Dedifferentiated amniotic fluid mesenchymal stem cell (primary cell): ENCODE data around the gene ASPN.

Experiments used
- DNase-seq: peaks from one replicate; pipeline ENCODE4 v3.0.0-alpha.2; 2016; ENCODE audit errors: extremely low spot score

ASPN gene

GRCh38 chr9:92468206-92468605, 14.1 kb downstream of the ASPN start:
- DNase-seq = no peak

- no peak for DNase-seq
These were observed 14.8 kb downstream of the ASPN start for GRCh38 chr9:92467511-92467910.

GRCh38 chr9:92467041-92467440, 15.3 kb downstream of the ASPN start:
- DNase-seq = no peak

- peak; percentile 75 for DNase-seq
These were observed 18.3 kb downstream of the ASPN start for GRCh38 chr9:92463984-92464383.

DNA sequence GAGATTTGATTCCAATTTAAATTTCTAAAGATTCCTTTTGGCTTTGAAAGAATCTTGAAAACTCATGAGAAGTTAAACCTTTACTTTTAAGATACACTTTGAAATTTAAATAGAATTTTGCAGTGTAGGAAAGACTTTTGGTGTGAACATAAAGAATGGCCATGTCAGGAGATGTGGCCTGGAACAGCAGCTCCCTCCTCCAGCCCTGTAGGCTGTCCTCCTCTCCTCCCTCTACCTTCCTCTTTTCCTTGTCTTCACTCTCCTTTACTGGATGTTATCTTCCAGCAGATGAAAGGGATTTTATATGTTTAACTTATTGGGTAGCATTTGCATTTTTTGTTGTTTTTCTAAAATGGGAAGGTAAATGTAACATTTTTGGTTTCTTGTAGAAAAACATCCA, 18.9 kb downstream of the ASPN start:
- no peak for DNase-seq

- no peak for DNase-seq
These were observed 24.7 kb downstream of the ASPN start for GRCh38 chr9:92457576-92457975.

- no peak for DNase-seq
These were observed 27.1 kb downstream of the ASPN start for GRCh38 chr9:92455217-92455616.

DNA sequence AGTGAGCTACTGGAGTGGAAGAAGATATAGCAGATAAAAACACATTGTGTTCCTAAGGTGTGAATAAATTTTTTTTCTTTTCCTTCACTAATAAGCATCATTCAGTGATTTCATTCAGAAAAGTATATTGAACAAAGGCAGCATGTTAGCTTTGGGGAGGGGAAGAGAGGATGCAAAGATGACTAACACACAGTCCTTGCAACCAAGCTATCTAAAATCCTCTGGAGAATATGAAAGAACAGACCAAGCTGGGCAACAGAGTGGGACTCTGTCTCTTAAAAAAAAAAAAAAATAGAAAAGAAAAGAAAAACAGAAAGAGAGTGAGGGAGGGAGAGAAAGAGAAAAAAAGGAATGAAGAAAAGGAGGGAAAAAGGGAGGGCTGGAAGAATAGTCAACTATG, 35.8 kb downstream of the ASPN start:
- no peak for DNase-seq

DNA sequence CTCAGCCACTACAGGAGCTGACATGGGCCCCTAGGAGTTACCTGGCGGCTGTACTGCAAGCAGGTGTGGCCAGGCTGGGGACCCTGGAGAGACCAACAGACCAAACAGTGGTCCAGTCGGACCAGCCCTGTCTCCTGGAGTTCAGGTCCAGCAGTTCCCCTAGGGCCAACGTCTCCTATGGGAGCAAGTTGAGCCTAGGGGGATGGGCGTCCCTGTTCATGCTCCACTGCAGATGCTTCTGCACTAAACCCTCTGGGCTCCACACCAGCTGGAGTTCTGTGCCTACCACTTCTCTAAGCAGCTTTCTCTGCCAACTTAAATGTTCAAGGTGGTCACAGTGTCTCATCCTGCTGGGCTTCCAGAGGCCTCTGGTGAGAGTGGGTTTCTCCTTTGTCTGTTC, 37.5 kb downstream of the ASPN start:
- no peak for DNase-seq

DNA sequence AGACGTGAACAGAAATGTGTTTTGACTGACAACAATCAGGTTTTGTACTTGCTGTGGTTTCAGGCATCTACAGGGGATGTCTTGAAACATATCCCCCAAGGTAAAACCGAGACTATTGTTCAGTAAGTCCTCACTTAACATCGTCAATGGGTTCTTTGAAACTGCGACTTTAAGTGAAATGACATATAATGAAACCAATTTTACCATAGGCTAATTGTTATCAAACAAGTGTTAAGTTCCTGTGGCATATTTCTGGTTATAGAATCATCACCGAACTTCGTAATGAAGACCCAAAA, 41.6 kb downstream of the ASPN start:
- no peak for DNase-seq

DNA sequence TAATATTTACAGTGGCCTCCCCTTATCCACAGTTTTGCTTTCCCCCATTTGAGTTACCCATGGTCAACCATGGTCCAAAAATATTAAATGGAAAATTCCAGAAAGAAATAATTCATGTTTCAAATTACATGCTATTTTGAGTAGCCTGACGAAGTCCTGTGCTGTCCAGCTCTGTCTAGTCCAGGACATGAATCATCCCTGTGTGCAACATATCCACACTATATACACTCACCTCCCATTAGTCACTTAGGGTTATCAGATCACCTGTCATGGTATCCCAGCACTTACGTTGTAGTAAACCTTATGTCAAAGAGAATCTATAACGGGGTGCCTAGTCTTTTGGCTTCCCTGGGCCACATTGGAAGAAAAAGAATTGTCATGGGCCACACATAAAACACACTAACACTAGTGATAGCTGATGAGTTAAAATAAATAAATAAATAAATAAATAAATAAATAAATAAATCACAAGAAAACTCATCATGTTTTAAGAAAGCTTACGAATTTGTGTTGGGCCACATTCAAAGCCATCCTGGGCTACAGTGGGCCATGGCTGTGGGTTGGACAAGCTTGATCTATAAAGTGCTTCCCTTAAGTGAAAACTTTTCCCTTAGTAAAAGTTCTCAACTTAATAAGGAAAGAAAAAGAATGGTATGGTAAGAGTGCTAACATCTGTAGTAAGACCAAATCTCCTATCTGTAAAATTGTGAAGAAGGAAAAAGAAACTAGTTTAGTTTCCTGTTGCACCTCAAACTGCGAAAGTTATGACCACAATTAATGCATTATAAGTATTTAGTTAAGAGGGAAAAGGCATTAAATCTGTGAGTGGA, 42.2 kb downstream of the ASPN start:
- DNase-seq = peak; percentile 40

GRCh38 chr9:92438900-92439526, 43.3 kb downstream of the ASPN start:
- DNase-seq = peak; percentile 36

GRCh38 chr9:92435263-92435662, 47.0 kb downstream of the ASPN start:
- no peak for DNase-seq

- DNase-seq = no peak
These were observed 49.2 kb downstream of the ASPN start for GRCh38 chr9:92432972-92433548.

- no peak for DNase-seq
These were observed 50.0 kb downstream of the ASPN start for GRCh38 chr9:92432350-92432749.

- no peak for DNase-seq
These were observed 52.5 kb downstream of the ASPN start for GRCh38 chr9:92429836-92430235.

DNA sequence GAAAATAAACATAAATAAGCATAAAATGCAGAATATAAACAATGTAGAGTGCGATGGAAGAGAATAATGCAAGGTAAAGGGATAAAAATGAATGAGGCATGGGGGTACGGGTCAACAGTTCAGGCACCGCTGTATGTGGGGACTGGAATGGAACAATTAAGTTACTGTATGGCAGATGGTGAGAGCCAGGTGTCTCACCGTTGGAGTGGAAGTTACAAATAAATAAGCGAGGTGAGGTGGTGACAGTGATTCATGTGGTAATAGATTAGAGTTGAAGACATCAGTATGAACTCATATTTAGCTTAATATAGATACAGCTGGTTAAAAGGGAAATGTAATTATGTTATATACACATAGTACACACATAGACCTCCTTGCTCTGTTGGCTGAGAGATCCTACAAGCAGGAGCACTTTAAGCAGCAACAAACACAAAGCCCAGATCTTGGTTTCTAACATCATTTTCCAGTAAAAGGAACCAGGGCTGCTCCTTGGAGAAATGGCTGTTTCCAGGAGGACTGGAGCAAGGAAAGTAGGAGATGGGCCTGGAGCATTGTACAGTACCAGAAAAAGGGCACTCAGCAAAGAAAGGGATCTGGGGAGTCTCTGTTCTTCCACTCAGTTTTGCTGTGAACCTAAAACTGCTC, 55.7 kb downstream of the ASPN start:
- no peak for DNase-seq

DNA sequence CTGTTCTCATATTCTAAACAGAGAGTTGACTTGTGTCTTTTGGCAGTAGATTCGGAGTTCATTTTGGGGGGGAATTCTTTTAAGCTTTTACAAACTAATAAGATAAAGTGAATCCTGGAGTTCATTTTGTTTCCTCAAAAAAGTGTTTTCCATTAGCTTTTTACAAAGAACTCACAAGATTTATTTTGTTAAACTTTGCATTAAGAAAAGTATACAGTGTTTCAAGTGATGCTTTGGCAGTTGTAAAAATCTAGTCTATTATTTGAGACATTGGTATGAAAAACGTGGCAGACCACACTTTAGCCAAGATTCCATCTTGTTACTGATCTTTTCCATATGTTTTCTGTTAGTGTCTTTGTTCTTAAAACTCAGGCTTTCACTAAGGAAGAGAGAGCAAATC, 56.8 kb downstream of the ASPN start:
- peak; percentile 75 for DNase-seq

DNA sequence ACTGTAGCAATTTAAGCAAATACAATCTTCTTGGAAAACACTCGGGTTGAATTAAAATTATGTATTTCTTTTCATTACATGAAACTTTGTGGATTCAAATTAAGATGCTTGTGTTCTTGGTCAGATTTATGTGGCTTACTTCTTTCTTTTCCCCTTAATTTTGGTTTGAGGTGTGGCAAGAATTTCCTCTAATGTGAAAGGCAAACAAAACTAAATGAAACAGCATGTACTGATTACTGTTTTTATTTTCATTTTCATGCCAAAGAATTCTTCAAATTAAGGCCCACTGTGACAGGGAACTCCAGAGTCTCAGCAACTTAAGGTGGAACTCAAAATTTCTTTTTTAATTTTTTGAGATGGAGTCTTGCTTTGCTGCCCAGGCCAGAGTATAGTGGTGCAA, 58.0 kb downstream of the ASPN start, which contains the start of gene OMD:
OMD (minus strand) TSS at position 132 of the 400 bp plus-strand sequence. CDS start 6,913 bp downstream, outside the sequence.
- DNase-seq = peak; percentile 81

GRCh38 chr9:92423612-92424011, 58.7 kb downstream of the ASPN start:
- no peak for DNase-seq

GRCh38 chr9:92422611-92423338, 59.5 kb downstream of the ASPN start:
- DNase-seq = no peak

DNA sequence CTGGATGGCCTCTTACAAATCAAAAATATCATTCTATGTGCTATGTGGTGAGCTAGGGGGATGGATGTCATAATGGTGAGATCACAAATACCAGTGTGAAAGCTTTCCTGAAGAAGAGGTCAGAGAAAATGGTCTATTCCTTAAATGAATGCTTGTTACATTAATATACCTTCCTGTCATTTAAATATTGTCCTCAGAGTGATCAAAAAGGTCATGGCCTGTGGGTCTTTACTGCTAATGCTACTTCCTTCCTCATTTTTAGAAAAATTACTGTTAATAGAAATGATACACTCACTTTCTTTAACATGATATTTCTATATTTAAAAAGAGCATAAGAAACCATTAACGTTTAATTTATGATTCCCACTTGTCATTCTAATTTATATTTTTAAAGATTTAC, 67.7 kb downstream of the ASPN start:
- DNase-seq = no peak
